GM23338 (cell line): Measurements from ENCODE around the gene MAN2B2.

ENCODE experiments used
- CREB1 ChIP-seq: fragments of 250-450 bp; sonication (Bioruptor Pico); IDR thresholded peaks from 2 replicates; pipeline ENCODE4 v1.5.0; 2020; ENCODE audit warnings: low read depth, mild to moderate bottlenecking, moderate library complexity
- CTCF ChIP-seq, 2 experiments: fragments of 200-600 bp in 1 of 2; sonication (generic) in 1 of 2; conservative IDR thresholded peaks; 2 replicates each; pipeline versions ENCODE4 v1.5.1 to v1.6.1; 2016 to 2017; ENCODE audit warnings: antibody characterized with exemption in 2 of 2, low read depth in 2 of 2, mild to moderate bottlenecking in 2 of 2, moderate library complexity in 1 of 2
- ETS1 ChIP-seq: IDR thresholded peaks from 2 replicates; pipeline ENCODE4 v1.6.1; 2016; ENCODE audit warnings: antibody characterized with exemption
- EZH2 ChIP-seq: fragments of 200-600 bp; sonication (generic); IDR thresholded peaks from one replicate; pipeline ENCODE4 v1.8.0; 2017; ENCODE audit warnings: antibody characterized with exemption, mild to moderate bottlenecking, low read depth; ENCODE audit not compliant: unreplicated experiment
- EZH2phosphoT487 ChIP-seq: fragments of 200-600 bp; sonication (generic); IDR thresholded peaks from one replicate; pipeline ENCODE4 v1.8.1; 2018; ENCODE audit warnings: antibody characterized with exemption; ENCODE audit not compliant: unreplicated experiment
- JUNB ChIP-seq: IDR thresholded peaks from one replicate; pipeline ENCODE4 v1.6.1; 2016; ENCODE audit warnings: antibody characterized with exemption; ENCODE audit not compliant: unreplicated experiment
- NANOG ChIP-seq: IDR thresholded peaks from 2 replicates; pipeline ENCODE4 v1.6.1; 2016; ENCODE audit warnings: antibody characterized with exemption, borderline replicate concordance
- POLR2AphosphoS5 ChIP-seq: IDR thresholded peaks from 2 replicates; pipeline ENCODE4 v1.6.1; 2016; ENCODE audit warnings: antibody characterized with exemption, low read depth
- REST ChIP-seq: IDR thresholded peaks from one replicate; pipeline ENCODE4 v1.6.1; 2018; ENCODE audit warnings: antibody characterized with exemption; ENCODE audit not compliant: unreplicated experiment
- ZNF331 ChIP-seq: fragments of 250-450 bp; sonication (Bioruptor Pico); IDR thresholded peaks from 2 replicates; pipeline ENCODE4 v1.5.0; 2020; ENCODE audit warnings: low read depth, mild to moderate bottlenecking, moderate library complexity

GRCh38 chr4:6633091-6633906 lies 58.3 kb downstream of the MAN2B2 start:
- TF ChIP-seq CTCF (conservative IDR thresholded peaks at IDR 0.05; ENCODE audit: low read depth in 2 of 2) (no peak), ZNF331 (CRISPR knock-in tag) (no peak), EZH2phosphoT487 (no peak), EZH2 (no peak), REST (no peak), POLR2AphosphoS5 (no peak), ETS1 (no peak), CREB1 (no peak), JUNB (no peak), NANOG (no peak)
